ENCODE results near the gene L3MBTL2. TPM values are rescaled to one million over a fixed set of nuclear protein-coding genes. Genes with fewer than 3 reads are reported as not detected.

Gene L3MBTL2
- total and polyA plus RNA-seq, 2 of the 13 experiments (the other 11 are each of a cell fraction or from before 2014, with no cell fraction given), result 13.8 to 33.7 TPM

GRCh38 chr22:41248314-41248713 is 43.2 kb downstream of the L3MBTL2 start:
- ChIA-PET POLR2A (no interaction called here), CTCF (ENCODE audit: low intra/inter-chr PET ratio, low total read pairs) (no interaction called here)
- DNase-seq (ENCODE audit: low spot score), result no peak
- Histone ChIP-seq H2AFZ (ENCODE audit: low read length) (no peak overlapping the region), H3K4me3 (replicated peaks in 1 of 3; ENCODE audit: insufficient read depth in 1 of 3, low read depth in 2 of 3, low read length in 3 of 3) (no peak overlapping the region), H3K4me2 (ENCODE audit: low read depth, low read length) (no peak overlapping the region), H3K4me1 (ENCODE audit: insufficient read depth, low read length) (no peaks in the 10 kb centered on the region), H3K36me3 (replicated peaks in 1 of 2; ENCODE audit: control insufficient read depth in 1 of 2, insufficient read depth in 2 of 2, low read length in 2 of 2) (peaks cover 41 to 58% of the 10 kb centered on the region in 2 experiments), H3K9me3 (ENCODE audit: low read length) (no peaks in the 10 kb centered on the region), H4K20me1 (ENCODE audit: insufficient read depth, low read length) (no peaks in the 10 kb centered on the region), H3K79me2 (ENCODE audit: insufficient read depth, low read length) (no peaks in the 10 kb centered on the region), H3K9ac (ENCODE audit: insufficient read depth, low read depth, low read length) (no peak overlapping the region), H3K27me3 (ENCODE audit: control insufficient read depth in 1 of 2, insufficient read depth in 2 of 2, low read length in 2 of 2) (no peaks in the 10 kb centered on the region), H3K27ac (ENCODE audit: extremely low read length, insufficient read depth, low read length) (no peak overlapping the region)
- WGBS (ENCODE audit: low lambda C conversion rate), result 100% methylated on average over 1 of the region's 15 CpGs
- intact Hi-C loops (cut with micrococcal nuclease; ENCODE audit: unreplicated experiment) (no loop called here), in situ Hi-C loops (cut with HindIII; ENCODE audit: extremely low pct_ligation_motif_present, low pct_unique_long_range_greater_than_20kb) (no loop called here)
- TF ChIP-seq ZBTB33 (CRISPR knock-in tag; IDR thresholded peaks at IDR 0.05) (peak; percentile 69; the same call in 1 of the 2 replicates), FOXK2 (IDR thresholded peaks at IDR 0.05) (no peak), RBFOX2 (IDR thresholded peaks at IDR 0.05; ENCODE audit: low read depth, low read length) (0 out of 2 replicates have a peak, but pooled peaks have one; percentile 18), NFKBIZ (CRISPR knock-in tag; IDR thresholded peaks at IDR 0.05) (no peak), NFATC3 (CRISPR knock-in tag; IDR thresholded peaks at IDR 0.05) (no peak), AGO2 (optimal IDR thresholded peaks at IDR 0.05; ENCODE audit: low read depth, low read length) (peak; percentile 63)
- no peak for ATAC-seq
- BruUV-seq (replicated peaks), result no TSS peak
- no peak for FAIRE-seq

GRCh38 chr22:41248758-41249157 is 43.6 kb downstream of the L3MBTL2 start:
- DNase-seq (ENCODE audit: low spot score) (no peak), ATAC-seq (no peak), FAIRE-seq (no peak)
- H3K4me2 ChIP-seq (ENCODE audit: low read depth, low read length), result no peak overlapping the region
- POLR2A ChIA-PET, result no interaction called here
- no TSS peak for BruUV-seq (replicated peaks)
- no peak overlapping the region for H3K4me3 ChIP-seq (replicated peaks in 1 of 3; ENCODE audit: insufficient read depth in 1 of 3, low read depth in 2 of 3, low read length in 3 of 3)
- intact Hi-C loops (cut with micrococcal nuclease; ENCODE audit: unreplicated experiment) (no loop called here), in situ Hi-C loops (cut with HindIII; ENCODE audit: extremely low pct_ligation_motif_present, low pct_unique_long_range_greater_than_20kb) (no loop called here)
- H3K4me1 ChIP-seq (ENCODE audit: insufficient read depth, low read length), result no peaks in the 10 kb centered on the region
- 100% methylated on average over 5 of the region's 10 CpGs for WGBS (ENCODE audit: low lambda C conversion rate)
- CTCF ChIA-PET (ENCODE audit: low intra/inter-chr PET ratio, low total read pairs), result no interaction called here
- no peak for TF ChIP-seq ZMAT3 (CRISPR knock-in tag; conservative IDR thresholded peaks at IDR 0.05)
- peaks cover 43 to 62% of the 10 kb centered on the region in 2 experiments for H3K36me3 ChIP-seq (replicated peaks in 1 of 2; ENCODE audit: control insufficient read depth in 1 of 2, insufficient read depth in 2 of 2, low read length in 2 of 2)
- no peaks in the 10 kb centered on the region for H4K20me1 ChIP-seq (ENCODE audit: insufficient read depth, low read length)
- H3K27me3 ChIP-seq (ENCODE audit: control insufficient read depth in 1 of 2, insufficient read depth in 2 of 2, low read length in 2 of 2), result no peaks in the 10 kb centered on the region
- no peak overlapping the region for H2AFZ ChIP-seq (ENCODE audit: low read length)
- H3K9ac ChIP-seq (ENCODE audit: insufficient read depth, low read depth, low read length), result no peak overlapping the region
- no peak overlapping the region for H3K27ac ChIP-seq (ENCODE audit: extremely low read length, insufficient read depth, low read length)
- no peaks in the 10 kb centered on the region for H3K9me3 ChIP-seq (ENCODE audit: low read length)
- no peaks in the 10 kb centered on the region for H3K79me2 ChIP-seq (ENCODE audit: insufficient read depth, low read length)
